Stimulated activated CD8-positive, alpha-beta memory T cell treated with anti-CD3 and anti-CD28 coated beads, Interleukin-12 subunit alpha, Interleukin-12 subunit beta, amount 100 ng/mL, for 24 hours (primary cell): ENCODE data around the gene PDE4D.
"Not testable (repeated sequence)": the region's sequence is repeated elsewhere in the genome, so short reads cannot be mapped to it uniquely, and the experiment has no call there.

Source experiments
- DNase-seq: peaks from one replicate; pipeline ENCODE4 v3.0.0-alpha.2; 2020; ENCODE audit errors: extremely low read depth

The PDE4D gene

GRCh38 chr5:59007460-59008063 lies 886.0 kb downstream of the PDE4D start:
- no peak for DNase-seq

GRCh38 chr5:59005934-59006701 lies 887.4 kb downstream of the PDE4D start:
- DNase-seq, result no peak

- no peak for DNase-seq
Measured at GRCh38 chr5:59003641-59004040, 889.9 kb downstream of the PDE4D start.

DNA sequence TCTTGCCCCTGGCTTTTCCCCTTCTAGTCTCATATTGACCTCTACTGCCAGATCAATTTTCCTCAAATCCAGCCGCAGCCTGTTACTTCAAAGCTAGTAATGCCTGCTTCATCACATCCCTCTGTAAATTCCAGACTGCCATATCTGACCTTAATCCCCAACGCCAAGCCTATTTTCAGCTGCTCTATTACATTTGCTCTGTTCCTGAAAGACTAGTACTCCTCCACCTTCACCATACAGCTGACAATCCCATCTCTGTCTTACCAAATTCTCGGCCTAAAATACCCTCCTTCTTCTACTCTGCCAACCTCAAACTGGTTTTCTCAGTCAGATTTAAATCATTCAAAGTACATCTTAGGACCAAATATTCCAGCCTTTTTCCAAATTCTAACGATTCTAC lies 890.4 kb downstream of the PDE4D start:
- no peak for DNase-seq

DNA sequence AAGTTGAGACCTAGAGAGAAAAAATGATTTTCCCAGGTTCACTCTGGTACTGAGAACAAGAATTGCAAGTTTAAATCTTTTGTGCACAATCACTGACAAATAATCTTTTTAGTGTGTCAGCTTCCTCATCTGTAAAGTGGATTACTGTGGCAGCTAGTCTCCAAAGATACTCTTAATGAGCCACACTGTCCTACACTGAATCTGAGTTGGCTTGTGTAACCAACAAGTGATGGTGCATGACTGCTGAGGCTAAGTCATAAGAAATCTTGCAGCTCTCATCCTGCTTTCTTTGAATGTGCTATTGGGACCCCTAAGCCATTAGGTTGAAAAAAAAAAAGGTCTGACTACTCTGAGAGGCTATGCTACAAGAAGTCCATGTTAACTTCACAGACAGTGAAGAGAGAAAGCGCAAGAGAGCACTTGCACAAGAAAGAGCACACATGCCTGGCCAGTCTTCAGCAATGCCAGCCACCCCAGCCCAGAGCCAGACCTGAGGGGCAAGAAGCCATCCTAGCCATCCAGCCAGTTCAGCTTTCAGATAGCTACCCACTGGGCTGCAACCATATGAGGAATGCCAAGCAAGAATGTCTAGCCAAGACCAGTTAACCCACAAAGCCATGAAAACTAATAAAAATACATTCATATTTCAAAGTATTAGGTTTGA lies 891.2 kb downstream of the PDE4D start:
- no peak for DNase-seq

- no peak for DNase-seq
Measured at GRCh38 chr5:59001716-59002115, 891.8 kb downstream of the PDE4D start.

- DNase-seq, result no peak
Measured at GRCh38 chr5:59001154-59001553, 892.4 kb downstream of the PDE4D start.

DNA sequence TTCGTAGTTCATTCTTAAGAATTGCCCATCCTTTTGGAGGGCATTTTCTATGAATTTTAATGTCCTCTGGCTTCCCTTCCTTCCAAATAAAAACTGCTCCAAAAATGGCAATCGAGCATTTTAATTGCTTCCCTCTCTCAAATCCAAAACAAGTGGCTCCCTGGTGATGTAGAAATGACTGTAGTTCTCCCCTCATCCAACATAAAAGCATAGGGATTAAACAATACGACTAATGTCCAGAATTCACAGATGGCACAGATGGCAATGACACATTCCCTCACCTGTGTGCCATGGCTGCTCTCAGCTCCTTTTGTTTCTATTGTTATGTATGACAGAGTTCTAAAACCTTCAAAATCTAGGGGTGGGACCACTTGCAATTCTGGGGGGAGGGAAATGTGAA lies 893.3 kb downstream of the PDE4D start:
- DNase-seq, result no peak

DNA sequence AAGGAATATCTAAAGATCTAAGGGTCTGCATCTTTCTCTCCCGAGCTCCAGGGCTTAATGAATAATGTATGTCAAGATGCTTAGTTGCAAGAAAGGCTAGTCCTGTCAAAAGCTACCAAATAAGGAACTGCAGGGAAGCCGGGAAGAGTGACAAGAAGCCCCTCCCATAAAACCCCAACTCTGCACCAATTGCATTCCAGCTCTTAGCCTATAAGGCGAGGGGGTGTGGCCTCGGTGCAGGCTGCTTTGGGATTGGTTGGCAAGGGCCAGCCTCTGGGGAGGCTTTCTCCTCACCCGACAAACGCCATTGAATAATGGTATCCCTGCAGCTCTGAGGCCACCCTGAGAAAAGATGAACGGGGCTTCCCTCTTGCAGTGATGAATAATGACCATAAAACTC lies 893.7 kb downstream of the PDE4D start:
- no peak for DNase-seq

GRCh38 chr5:58998544-58998943 lies 895.0 kb downstream of the PDE4D start:
- no peak for DNase-seq

DNA sequence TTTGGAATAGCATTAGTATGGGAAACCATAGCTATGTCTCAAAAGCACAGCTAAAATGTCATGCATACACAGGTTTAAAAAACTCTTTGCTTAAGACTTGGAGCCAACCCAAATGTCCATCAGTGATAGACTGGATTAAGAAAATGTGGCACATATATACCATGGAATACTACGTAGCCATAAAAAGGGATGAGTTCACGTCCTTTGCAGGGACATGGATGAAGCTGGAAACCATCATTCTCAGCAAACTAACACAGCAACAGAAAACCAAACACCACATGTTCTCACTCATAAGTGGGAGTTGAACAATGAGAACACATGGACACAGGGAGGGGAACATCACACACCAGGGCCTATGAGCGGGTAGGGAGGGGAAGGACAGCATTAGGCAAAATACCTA lies 897.7 kb downstream of the PDE4D start:
- not testable (repeated sequence) for DNase-seq

DNA sequence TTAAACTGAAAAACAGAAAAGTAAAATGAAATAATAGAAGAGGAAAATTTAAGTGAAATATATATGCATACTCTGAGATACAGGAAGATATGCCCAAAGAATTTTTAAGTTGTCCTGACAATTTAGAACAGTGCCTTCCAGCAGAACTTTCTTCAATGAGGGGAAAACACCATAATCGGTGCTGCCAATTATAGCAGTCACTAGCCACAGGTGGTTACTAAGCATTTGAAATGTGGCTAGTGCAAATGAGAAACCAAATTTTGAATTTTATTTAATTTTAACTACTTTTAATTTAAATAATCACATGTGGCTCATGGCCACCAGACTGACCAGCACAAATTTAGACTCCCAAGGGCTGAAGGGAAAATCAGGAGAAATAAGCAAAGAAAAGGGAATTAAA lies 900.1 kb downstream of the PDE4D start:
- DNase-seq, result no peak

DNA sequence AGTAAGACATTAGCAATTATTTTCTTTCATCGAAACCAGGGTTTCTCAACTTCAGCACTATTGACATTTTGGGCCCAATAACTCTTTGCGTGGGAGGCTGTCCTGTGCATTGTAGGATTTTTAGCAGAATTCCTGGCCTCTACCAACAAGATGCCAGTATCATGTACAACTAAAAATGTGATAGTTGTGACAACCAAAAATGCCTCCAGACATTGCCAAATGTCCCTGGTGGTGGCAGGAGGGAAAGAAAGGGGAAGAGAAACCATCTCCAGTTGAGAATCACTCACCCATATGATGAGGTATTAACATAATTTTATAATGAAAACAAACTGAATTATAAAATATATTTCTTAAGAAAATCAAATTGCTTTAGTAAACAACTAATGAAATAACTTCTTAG lies 904.6 kb downstream of the PDE4D start:
- no peak for DNase-seq

GRCh38 chr5:58987193-58987592 lies 906.3 kb downstream of the PDE4D start:
- no peak for DNase-seq

DNA sequence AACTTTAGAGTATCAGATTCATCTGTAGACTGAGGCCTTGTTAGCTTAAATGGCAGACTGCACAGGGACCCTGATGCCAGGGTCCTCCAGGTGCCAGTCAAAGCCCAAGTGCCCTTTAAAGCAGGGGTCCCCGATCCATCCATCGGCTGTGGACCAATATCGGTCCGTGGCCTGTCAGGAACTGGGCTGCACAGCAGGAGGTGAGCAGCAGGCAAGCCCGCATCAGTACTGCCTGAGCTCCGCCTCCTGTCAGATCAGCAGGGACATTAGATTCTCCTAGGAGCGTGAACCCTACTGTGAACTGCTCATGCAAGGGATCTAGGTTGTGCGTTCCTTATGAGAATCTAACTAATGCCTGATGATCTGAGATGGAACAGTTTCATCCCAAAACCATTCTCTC lies 907.2 kb downstream of the PDE4D start:
- no peak for DNase-seq

- no peak for DNase-seq
Measured at GRCh38 chr5:58985759-58986158, 907.8 kb downstream of the PDE4D start.

DNA sequence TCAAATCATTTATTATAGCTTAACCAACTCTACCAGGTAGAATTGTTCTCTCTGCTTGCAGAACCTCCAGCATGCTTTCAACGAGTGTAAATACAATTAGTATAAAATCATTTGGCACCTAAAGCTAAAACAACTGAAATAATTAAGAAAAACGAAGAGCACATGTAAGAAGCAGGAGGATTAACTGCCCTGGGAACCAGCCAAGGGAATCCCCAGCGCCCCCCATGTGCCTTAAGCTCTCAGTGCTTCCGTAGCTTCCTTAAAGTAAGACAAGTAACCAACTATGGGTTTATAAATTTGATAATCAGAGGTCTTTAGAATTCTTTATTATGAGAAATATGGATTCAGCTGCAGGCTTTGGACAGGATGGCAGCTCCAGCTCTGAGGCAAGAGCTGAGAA lies 908.2 kb downstream of the PDE4D start:
- DNase-seq, result no peak

DNA sequence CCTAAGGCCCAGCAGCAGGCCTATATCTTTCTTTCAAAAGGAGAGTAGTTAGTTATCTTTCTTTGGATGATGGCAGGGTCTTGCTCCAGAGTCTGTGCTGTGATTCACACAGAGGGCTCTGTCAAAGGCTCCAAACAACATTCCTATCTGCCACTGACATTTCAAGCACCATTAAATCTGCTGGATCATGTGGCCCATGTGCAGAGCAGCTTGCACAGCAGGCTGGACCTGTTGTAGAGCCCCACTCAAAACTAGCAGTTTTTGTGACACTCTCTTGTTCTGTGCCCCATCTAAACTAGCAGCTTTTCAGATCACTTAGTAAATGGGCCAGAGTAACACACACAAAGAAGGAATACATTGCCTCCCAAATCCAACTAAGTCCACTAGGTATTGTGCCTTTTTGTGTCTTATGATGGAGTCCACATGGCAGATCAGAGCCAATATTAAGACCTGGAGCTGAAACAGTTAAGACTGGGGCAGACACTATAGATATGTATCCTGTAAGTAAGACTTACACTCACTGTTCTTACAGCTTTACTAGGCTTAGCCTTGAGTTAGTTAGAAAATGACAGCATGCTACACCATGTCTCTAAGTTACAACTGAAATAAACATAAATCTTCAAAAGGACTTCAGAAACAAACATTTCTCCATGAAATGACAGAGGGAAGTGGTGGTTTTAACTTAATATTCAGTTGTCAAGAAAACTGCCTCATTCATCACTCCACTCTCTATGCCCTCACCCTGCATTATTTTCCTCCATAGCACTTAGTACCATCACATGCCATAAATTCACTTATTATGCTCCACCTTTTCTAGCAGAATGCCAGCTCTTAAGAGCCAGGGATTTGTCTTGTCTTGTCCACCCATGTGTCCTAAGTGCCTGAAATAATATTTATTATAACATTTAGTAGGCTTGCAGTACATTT lies 909.7 kb downstream of the PDE4D start:
- DNase-seq, result no peak

GRCh38 chr5:58980890-58981289 lies 912.6 kb downstream of the PDE4D start:
- DNase-seq, result no peak

GRCh38 chr5:58979090-58979489 lies 914.4 kb downstream of the PDE4D start:
- DNase-seq, result no peak

- DNase-seq, result no peak
Measured at GRCh38 chr5:58974601-58975000, 918.9 kb downstream of the PDE4D start.

GRCh38 chr5:58974083-58974482 lies 919.4 kb downstream of the PDE4D start:
- no peak for DNase-seq
